GM23248 (cell line): Measurements from ENCODE around the gene ZC3H12D. TPM values are rescaled to one million over a fixed set of nuclear protein-coding genes. Genes with fewer than 3 reads are reported as not detected.

Experiments used
- DNase-seq: peaks from one replicate; pipeline ENCODE4 v3.0.0-alpha.2; 2015
- H2AFZ ChIP-seq: fragments of 200-600 bp; sonication (generic); 2 replicates; pipeline ENCODE4 v1.6.1; 2016; ENCODE audit warnings: antibody characterized with exemption
- H3F3A ChIP-seq: fragments of 200-600 bp; sonication (generic); 2 replicates; pipeline ENCODE4 v1.6.1; 2016; ENCODE audit warnings: mild to moderate bottlenecking, antibody characterized with exemption, mixed run types; ENCODE audit not compliant: insufficient read depth
- H3K27ac ChIP-seq: fragments of 200-600 bp; sonication (generic); 2 replicates; pipeline ENCODE4 v1.5.1; 2016; ENCODE audit warnings: mild to moderate bottlenecking
- H3K27me3 ChIP-seq: fragments of 200-600 bp; sonication (generic); replicated peaks from 2 replicates; pipeline ENCODE4 v1.6.1; 2016; ENCODE audit warnings: mild to moderate bottlenecking; ENCODE audit not compliant: insufficient read depth
- H3K36me3 ChIP-seq: fragments of 200-600 bp; sonication (generic); 2 replicates; pipeline ENCODE4 v1.6.1; 2016; ENCODE audit warnings: low read depth, mild to moderate bottlenecking
- H3K4me1 ChIP-seq: fragments of 200-600 bp; sonication (generic); 2 replicates; pipeline ENCODE4 v1.6.1; 2016; ENCODE audit warnings: mild to moderate bottlenecking; ENCODE audit not compliant: insufficient read depth
- H3K4me2 ChIP-seq: fragments of 200-600 bp; sonication (generic); one replicate; pipeline ENCODE4 v1.6.1; 2016; ENCODE audit warnings: mild to moderate bottlenecking; ENCODE audit not compliant: unreplicated experiment
- H3K4me3 ChIP-seq: fragments of 200-600 bp; sonication (generic); 2 replicates; pipeline ENCODE4 v1.5.1; 2016; ENCODE audit warnings: mild to moderate bottlenecking
- H3K79me2 ChIP-seq: fragments of 200-600 bp; sonication (generic); 2 replicates; pipeline ENCODE4 v1.6.1; 2016; ENCODE audit warnings: mild to moderate bottlenecking; ENCODE audit not compliant: insufficient read depth
- H3K9ac ChIP-seq: fragments of 200-600 bp; sonication (generic); 2 replicates; pipeline ENCODE4 v1.6.1; 2016; ENCODE audit warnings: mild to moderate bottlenecking
- H3K9me2 ChIP-seq: fragments of 200-600 bp; sonication (generic); 2 replicates; pipeline ENCODE4 v1.6.1; 2016; ENCODE audit warnings: mixed run types, mild to moderate bottlenecking, moderate library complexity; ENCODE audit not compliant: insufficient read depth
- H3K9me3 ChIP-seq: fragments of 200-600 bp; sonication (generic); one replicate; pipeline ENCODE4 v1.6.1; 2017; ENCODE audit warnings: low read depth
- H4K20me1 ChIP-seq: fragments of 200-600 bp; sonication (generic); 2 replicates; pipeline ENCODE4 v1.6.0; 2016; ENCODE audit not compliant: insufficient read depth
- EZH2 ChIP-seq: fragments of 200-600 bp; sonication (generic); IDR thresholded peaks from 2 replicates; pipeline ENCODE4 v1.6.1; 2018; ENCODE audit warnings: antibody characterized with exemption, mild to moderate bottlenecking; ENCODE audit not compliant: insufficient read depth, poor library complexity, severe bottlenecking
- EZH2phosphoT487 ChIP-seq: fragments of 200-600 bp; sonication (generic); IDR thresholded peaks from 2 replicates; pipeline ENCODE4 v1.6.1; 2018; ENCODE audit warnings: antibody characterized with exemption, moderate library complexity, mild to moderate bottlenecking, low read depth; ENCODE audit not compliant: insufficient read depth
- WGBS, 2 experiments: methylation state at CpG; one replicate each; pipeline ENCODE4 v1.1.6; 2015 to 2017; ENCODE audit warnings: low lambda C conversion rate in 2 of 2, low coverage in 1 of 2; ENCODE audit errors: missing lambda C conversion rate in 2 of 2; 5-methylcytosine and 5-hydroxymethylcytosine counted together
- in situ Hi-C: fragments of 300-500 bp; cut with MboI; formaldehyde crosslinking; loops from 2 replicates; pipeline ENCODE4 v1.15.0; 2020
- polyA plus RNA-seq: library from polyadenylated mRNA; unstranded; fragments of >200 nt; fragmentation: Nextera tagmentation; extraction: Ambion mirVana; gene quantifications from 2 replicates; pipeline ENCODE4 v1.2.1, GENCODE V29; 2016
- small RNA-seq: library from RNA; depleted of rRNA; stranded (forward); fragments of <200 nt; gene quantifications from one replicate; pipeline ENCODE3, GENCODE V24; 2014; ENCODE audit warnings: low read depth, low replicate concordance
- total RNA-seq: library from RNA; depleted of rRNA; stranded (reverse); fragments of >200 nt; shearing (Covaris generic); gene quantifications from 2 replicates; pipeline ENCODE4 v1.2.3, GENCODE V29; 2014; rRNA removed

Gene ZC3H12D
- total and polyA plus RNA-seq, 2 experiments from 2014 or later: 0.54 TPM; not detected in 1

DNA sequence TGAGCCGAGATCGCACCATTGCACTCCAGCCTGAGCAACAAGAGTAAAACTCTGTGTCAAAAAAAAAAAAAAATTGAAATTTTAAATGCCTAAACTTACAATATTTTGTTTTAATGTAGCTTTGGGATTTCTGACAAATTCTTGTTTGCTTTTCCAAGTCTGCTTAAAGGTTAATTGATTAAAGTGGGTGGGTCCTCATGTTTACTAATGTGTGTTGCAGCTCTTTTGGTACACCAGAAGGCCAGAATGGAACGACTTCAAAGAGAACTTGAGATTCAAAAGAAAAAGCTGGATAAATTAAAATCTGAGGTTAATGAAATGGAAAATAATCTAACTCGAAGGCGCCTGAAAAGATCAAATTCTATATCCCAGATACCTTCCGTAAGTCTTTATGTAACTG, 87.4 kb downstream of the ZC3H12D start:
- Histone ChIP-seq H3K4me2 (no peak overlapping the region), H4K20me1 (peaks cover 10% of the 10 kb centered on the region; the same call in 1 of the 2 replicates), H3K27ac (no peak overlapping the region), H3K4me1 (peaks cover 12% of the 10 kb centered on the region), H3K9me2 (no peaks in the 10 kb centered on the region), H3K36me3 (peaks cover 52% of the 10 kb centered on the region), H3K9me3 (no peaks in the 10 kb centered on the region), H3K9ac (no peak overlapping the region), H3K27me3 (no peaks in the 10 kb centered on the region), H3F3A (peaks cover 13% of the 10 kb centered on the region), H3K79me2 (peaks cover 61% of the 10 kb centered on the region), H2AFZ (no peak overlapping the region), H3K4me3 (no peak overlapping the region)
- TF ChIP-seq EZH2phosphoT487: no peak
- TF ChIP-seq EZH2: no peak
- DNase-seq: no peak
- 92 to 98% methylated on average over 6 of the region's 6 CpGs for WGBS, 2 experiments
- in situ Hi-C loops: no loop called here

Small RNA genes within 50 kb of the gene (small RNA-seq; reads per million reads assigned to genes)
- gene RNU7-3P: not detected

Other genes starting within 250 kb of the ZC3H12D start
- 28.4 and 30.7 TPM in 2 replicates for gene TAB2, start 167.3 kb downstream of the ZC3H12D start, total RNA-seq
- gene TAB2, start 167.3 kb downstream of the ZC3H12D start, polyA plus RNA-seq: 10.8 and 11.6 TPM in 2 replicates
- 6.3 TPM in 1 of 2 replicates, not detected in the other for gene SUMO4, start 84.8 kb downstream of the ZC3H12D start, total RNA-seq
- gene SUMO4, start 84.8 kb downstream of the ZC3H12D start, polyA plus RNA-seq: 0.18 and 0.23 TPM in 2 replicates
- 32.2 and 43.5 TPM in 2 replicates for gene PPIL4, start 61.0 kb upstream of the ZC3H12D start, total RNA-seq
- gene PPIL4, start 61.0 kb upstream of the ZC3H12D start, polyA plus RNA-seq: 43.0 and 43.5 TPM in 2 replicates
- gene GINM1, start 81.4 kb upstream of the ZC3H12D start, total RNA-seq: 83.1 and 83.6 TPM in 2 replicates
- 95.4 and 98.7 TPM in 2 replicates for gene GINM1, start 81.4 kb upstream of the ZC3H12D start, polyA plus RNA-seq
- gene KATNA1, start 163.7 kb upstream of the ZC3H12D start, total RNA-seq: 30.9 and 34.8 TPM in 2 replicates
- 27.1 and 28.4 TPM in 2 replicates for gene KATNA1, start 163.7 kb upstream of the ZC3H12D start, polyA plus RNA-seq
- gene LATS1, start 233.1 kb upstream of the ZC3H12D start, total RNA-seq: 18.1 and 20.2 TPM in 2 replicates
- gene LATS1, start 233.1 kb upstream of the ZC3H12D start, polyA plus RNA-seq: 11.5 and 12.8 TPM in 2 replicates